Stimulated activated CD4-positive, alpha-beta T cell treated with anti-CD3 and anti-CD28 coated beads, Interleukin-2, amount 100 ng/mL, for 24 hours (primary cell): Measurements from ENCODE around the gene KCTD19.

Source experiments
- DNase-seq, 2 donors: peaks; one replicate each; pipeline ENCODE4 v3.0.0-alpha.2; 2020

The KCTD19 gene

DNA sequence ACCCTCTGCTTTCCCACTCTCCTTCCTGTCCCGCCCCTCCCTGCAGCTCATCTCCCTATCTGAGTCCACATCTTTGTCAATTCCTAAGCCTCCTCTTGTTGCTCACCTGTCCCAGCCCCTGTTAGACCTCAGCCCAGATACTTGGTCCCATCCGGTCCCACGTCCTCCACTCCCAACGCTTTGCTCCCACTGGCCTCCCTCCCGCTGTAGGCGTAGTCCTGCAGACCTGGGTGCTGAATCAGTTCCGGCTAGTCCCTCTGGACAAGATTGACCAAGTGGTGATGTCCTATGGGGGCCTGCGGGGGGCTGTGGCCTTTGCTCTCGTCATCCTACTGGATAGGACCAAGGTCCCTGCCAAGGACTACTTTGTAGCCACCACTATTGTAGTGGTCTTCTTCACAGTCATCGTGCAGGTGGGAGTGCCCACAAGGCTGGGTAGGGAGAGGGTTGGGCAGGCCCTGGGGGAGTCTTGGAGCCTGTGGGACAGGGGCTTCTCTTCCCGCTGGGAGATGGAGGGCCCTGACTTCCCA lies 69.8 kb downstream of the KCTD19 start:
- no peak for DNase-seq

DNA sequence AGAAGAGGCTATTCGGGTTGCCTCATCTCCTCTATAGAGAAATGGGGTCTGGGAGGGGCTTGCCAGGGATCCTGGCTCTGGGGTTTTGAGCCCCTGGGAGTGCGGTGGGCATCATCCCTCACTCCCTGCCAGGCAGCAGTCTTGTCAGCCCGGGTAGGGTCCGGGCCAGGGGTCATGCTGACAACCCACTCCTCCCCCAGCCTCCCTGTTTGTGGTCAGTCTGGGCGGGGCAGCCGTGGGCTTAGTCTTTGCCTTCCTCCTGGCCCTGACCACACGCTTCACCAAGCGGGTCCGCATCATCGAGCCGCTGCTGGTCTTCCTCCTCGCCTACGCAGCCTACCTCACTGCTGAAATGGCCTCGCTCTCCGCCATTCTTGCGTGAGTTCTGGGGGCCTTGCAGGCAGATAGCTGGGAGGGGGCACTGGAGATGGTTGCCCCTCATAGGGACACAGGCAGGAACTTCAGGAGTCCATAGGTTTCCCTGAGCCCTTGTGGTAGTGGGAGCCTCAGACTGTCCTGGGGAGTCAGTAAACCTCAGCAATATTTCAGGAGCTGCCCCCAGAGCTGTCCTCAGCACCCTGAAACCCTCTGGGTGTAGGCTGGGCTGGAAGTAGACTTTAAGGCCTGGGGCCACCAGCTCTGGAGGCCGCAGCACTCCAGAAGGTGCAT lies 70.9 kb downstream of the KCTD19 start:
- no peak for DNase-seq

DNA sequence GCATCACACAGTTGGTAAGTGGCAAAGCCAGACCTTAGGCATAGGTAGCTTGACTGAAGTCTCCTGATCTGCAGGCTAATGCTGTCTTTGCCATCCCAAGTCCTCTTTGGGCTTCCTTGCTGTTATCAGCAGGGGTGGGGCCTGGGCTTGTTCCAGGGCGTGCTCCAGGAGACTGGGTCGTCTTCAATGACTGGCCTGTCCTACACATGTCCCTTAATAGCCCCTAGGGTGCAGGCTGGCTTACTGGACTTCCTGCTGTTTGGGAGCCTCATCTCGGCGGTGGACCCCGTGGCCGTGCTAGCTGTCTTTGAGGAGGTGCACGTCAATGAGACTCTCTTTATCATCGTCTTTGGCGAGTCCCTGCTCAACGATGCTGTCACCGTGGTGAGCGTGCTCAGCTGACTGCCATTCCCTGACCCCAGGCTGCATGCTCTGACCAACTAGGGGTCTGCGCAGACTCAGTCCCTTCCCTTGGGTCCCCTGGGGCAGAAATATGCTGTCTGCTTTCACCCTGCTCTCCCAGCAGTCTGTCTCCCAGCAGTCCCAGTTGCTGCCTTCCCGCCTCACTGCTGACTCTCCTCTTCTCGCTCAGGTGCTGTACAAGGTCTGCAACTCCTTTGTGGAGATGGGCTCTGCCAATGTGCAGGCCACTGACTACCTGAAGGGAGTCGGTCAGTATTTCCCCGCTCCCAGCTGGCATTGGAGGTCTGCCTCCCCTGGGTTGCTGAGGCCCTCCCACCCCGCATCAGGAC lies 71.6 kb downstream of the KCTD19 start:
- DNase-seq: no peak

DNA sequence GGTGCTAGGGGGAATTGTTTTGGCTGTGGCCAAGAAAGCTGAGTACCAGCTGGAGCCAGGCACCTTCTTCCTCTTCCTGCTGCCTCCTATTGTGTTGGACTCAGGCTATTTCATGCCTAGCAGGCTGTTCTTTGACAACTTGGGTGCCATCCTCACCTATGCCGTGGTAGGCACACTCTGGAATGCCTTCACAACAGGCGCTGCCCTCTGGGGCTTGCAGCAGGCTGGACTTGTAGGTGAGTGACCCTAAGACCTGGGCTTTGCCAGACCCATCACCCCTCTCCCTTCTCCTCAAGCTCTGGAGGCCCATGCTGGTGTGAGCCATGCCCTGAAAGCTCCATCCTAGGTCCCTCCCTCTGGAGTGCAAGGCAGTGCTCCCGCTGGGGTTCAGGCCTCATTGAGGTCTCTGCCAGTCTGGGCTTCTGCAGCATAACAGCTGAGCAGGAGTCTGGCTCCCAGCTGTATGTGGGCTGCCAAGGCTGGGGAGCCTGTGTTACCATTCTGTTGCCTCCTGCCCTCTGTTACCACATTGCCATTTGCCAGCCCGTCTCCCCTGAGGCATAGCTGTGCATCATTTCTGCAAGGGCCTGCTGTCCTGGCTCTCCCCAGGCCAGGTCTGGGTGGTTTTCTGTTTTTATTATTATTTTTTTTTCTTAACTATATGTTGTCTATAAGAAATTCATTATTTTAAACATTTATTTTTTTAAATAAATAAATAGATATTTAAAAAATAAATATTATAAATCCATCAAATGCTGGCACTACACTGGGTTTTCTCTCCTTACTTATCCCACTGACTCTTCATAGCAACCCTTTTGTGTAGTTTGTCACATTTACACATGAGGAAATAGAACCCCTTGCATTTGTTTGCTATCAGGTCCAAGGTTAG lies 73.7 kb downstream of the KCTD19 start:
- DNase-seq: no peak

DNA sequence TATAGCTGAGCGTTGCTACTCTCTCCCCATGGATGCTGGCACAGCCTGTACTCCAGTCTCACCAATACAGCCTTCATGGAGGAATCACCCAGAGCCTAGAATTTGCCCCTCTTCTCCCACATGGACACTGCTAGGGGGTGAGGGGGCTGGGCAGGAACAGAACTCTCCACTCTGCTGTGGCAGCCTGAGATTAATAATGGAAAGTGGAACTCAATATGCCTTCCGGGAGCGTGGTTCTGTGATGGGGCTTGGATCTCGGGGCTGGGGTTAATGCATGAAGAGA lies 76.6 kb downstream of the KCTD19 start:
- DNase-seq: no peak

DNA sequence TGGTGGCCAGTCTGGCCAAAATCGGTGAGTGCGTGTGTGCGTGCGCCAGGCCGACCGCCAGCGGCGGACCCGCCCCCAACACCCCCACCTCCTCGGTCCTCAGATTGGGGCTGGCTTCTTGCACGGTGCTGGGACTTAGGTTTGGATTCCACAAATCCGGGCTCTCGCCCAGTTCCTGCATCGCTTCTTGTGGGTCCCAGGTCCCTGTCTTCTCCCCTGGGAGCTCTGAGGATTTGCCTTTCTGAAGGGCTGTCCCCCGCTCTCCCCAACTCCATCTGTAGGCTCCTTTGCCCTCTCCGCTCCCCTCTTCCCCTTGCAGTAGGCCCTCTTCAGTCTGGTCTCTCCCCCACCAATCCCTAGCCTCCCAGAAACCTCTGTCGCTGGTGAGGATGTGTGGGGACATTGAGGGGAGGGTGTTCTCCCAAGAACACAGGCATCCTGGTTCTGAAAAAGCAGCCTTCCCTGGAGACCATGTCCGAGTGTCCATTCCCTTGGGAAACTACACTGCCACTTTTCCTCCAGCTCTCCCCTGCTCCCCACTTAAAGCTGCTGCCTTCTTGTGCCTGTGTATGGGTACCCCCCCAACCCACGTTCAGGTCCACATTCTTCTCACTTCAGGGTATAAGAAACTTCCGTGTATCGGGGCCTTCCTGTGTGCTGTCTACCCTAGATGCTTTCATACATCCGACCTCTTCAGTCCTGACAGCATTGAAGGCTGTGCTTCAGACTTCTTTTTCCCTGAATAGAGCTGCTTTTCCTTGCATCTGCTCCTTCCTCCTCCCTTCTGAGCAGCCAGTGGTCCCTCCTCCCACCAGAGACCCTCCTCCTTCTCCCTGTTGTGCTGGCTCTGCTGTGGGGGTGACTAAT lies 77.1 kb downstream of the KCTD19 start:
- DNase-seq: no peak

DNA sequence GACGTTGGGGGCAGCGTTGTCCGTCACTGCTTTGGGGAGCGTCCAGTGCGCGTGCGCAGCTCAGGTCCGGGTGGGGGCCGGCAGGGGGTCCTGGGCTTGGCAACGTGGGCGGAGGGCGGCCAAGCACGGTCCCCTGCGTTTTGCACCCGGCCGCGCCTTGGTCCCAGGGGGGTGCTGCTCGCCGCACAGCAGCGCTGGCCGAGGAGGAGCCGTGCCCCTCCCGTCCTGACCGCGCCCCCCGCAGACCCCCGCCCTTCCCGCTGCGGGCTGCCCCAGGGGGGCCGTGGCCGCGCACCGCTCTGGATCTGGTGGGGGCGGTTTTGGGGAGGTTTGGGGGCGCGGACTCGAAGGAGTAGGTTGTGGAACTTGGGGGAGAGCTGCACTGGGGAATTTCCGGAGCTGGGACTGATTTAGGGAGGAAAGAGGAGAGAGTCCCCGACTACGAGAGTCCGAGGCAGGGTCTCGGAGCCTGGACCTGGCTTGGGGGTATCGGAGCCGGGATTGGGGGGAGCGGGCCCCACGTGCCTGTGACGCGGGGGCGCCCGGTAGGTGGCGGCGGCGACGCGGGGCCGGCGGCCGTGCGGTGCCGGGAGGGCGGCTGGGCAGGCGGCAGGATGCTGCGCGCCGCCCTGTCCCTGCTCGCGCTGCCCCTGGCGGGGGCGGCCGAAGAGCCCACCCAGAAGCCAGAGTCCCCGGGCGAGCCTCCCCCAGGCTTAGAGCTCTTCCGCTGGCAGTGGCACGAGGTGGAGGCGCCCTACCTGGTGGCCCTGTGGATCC lies 78.0 kb downstream of the KCTD19 start, which contains the start of gene SLC9A5:
TSS of gene SLC9A5 (plus strand) at position 579 of the 777 bp plus-strand sequence. CDS start at position 615, 36 bp downstream.
- peak; percentile 39 to 54 for DNase-seq

DNA sequence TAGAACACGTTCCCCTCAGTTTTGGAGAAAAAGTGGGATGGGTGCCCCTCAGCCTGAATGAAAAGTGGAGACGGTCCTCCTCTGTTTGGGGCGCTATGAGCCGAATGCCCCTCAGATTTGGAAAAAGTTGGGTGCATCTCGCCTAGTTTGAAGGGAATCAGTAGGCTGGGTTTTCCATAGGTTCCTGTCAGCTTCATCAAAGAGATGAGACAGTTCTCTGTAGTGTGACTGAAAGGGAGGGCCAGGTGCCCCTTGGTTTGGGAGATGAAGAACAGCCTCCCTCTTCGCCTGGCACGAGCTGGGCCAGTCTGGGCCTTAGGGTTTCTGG lies 78.5 kb downstream of the KCTD19 start:
- no peak for DNase-seq

DNA sequence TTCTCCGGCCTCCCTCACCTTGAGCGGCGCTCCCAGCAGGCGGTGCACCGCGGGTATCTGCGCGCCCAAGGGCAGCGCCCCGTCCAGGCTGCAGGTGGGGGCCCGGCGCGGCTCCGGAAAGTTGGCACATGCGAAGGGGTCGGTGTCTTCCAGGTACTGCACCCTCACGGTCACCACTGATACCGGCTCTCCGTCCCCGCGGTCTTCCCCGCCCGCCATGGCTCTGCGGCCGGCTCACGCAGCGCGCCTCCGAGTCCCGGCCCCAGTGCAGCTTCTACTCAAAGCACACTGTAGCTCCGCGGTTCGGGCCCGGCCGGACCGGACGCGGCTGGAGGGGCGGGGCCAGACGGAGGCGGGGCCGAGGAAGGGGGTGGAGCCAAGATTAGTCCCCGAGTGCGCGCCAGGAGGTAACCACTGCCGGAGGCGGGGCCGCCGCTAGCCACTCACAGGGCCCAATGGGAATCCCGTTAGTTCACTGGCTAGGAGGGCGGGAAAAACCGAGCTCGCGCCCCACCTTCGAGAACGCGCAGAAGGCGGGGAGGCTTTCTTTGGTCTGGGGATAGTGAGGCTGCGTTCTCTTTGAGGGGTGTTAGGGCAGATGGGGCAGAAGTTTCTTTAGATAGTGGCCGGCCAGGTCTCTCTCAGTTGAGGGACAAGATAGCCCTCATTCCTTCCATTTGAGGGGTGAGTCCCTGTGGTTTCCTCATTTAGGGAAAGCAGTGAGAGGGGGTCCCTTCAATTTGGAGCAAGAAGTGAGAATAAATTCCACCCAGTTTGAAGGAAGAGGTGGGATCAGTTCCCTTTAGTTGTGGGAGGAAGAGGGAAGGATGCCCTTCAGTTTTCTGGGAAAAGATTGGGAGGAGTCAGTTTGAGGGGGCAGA lies 79.1 kb downstream of the KCTD19 start, which contains the start of gene FHOD1:
TSS of gene FHOD1 (minus strand) at position 290 of the 881 bp plus-strand sequence. CDS start at position 219, 71 bp downstream.
- peak; percentile 97 to 100 for DNase-seq

DNA sequence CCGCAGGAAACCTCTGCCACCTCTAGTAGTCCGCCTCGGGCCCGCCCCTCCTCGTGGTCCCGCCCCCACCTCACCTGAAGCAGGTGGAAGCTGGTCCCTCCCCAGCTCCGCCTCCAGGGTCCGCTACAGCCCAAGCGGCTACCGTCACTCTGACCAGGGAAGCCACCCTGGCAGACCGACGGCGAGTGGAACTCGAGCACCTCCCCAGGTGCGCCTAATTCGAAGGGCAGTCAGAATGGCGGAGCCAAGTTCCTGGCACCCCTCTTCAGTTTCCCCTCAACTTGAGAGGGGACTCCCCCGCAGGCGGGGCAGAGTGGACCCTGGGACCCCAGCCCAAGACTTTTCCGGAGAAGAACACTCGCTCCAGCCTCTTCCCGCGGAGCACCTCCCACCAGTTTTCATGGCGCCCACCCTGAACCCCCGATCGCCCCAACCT lies 79.8 kb downstream of the KCTD19 start:
- peak in 1 of 2 donors; percentile 29 for DNase-seq

DNA sequence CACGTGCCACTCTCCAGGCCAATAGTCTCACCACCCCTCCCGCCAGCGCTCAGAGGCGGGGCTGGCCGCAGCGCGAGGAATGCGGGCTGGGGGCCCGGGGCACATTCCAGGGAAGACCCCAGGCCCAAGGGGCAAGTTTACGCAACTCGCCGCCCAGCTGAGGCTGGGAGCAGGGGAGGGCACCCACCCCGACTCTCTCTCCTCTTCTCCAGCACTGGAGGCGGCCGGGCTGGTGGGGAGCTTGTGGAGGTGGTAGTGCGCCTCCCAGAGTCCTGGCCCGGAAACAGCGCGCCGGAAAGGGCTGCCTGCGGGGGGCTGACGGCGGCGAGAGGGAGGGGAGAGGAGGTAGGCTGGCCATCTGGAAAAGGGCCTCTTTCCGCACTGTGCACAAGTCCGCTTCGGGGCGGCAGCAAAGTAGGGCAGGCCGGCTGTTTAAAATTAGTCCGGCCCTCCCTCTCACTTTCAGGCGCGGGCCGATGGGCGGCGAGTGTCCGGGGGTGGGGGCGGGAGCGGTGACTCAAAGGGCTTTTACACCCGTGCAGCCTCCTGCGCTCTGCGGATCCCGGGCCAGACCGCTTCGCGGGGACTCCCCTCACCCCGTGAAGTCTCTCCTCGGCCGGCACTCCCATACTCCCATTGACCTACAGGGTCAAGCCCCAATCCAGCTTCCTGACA lies 80.3 kb downstream of the KCTD19 start:
- DNase-seq: peak; percentile 51 to 68

DNA sequence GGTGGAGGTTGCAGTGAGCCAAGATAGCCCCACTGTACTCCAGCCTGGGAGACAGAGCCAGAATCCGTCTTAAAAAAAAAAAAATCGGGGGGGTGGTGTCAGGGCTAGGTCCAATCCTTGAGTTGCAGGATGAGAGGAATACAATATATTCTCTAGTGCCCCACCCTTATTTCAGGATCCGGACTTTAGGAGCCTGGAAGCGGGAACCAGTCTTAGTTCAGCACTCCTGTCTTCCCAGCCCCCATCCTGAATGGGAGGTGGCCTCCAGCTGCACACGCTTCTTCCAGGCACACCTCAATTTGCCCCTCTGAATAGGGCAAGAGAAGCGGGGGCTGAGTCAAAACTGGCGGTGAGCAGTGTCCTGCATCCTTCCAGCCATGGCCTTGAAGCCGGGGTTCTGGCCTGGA lies 80.9 kb downstream of the KCTD19 start:
- no peak for DNase-seq

DNA sequence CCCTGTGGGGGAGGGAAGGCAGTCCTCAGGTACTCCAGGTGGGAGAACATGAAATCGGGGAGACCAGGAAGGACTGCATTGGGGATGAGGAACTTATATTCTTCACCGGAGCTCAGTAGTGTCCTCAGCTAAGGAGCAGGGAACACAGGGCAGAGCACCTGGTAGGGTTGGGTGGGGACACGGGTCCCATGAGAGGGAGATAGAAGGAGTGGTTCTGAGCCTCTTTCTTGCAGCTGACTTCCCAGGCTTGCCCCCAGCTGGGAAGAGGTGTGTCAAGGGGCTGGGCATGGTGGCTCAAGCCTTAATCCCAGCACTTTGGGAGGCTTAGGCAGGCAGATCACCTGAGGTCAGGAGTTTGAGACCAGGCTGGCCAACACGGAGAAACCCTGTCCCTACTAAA lies 81.4 kb downstream of the KCTD19 start:
- no peak for DNase-seq

DNA sequence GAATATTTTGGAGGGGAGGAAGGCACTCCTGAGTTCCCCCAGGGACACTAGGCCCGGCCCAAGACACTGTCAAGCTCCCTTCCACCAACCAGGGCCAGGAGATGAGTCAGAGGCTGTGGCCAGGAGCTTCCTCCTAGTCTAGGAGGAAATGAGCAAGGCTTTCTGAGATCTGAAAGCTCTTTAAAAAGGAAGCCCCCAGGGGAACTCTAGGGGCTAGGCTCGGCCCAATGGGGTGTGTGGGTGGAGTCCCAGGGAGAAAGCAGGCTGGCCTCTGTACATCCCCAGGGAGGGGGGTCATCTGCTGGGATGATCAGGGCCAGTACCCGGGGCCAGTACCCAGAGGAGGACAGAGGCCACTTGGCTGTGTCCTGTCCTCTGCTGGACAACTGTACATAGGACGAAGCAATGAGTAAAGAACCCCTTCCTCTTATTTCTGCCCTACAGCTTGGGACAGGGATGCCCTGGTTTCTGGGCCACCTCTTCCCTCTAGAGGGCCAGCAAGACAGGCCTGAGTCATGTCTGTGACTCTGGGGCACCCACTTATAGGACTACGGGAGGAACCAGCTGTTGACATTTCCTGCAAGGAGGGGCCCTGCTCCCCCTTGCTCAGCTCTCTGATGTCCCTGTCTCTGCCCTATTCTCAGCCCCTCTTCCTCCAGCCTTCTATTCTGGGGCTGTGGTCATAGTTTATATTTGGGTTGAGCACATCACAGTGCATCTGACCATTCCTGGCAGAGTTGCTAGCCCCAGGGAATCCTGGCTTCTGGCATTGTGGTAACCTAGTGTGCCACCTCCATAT lies 82.0 kb downstream of the KCTD19 start:
- peak; percentile 76 to 78 for DNase-seq

DNA sequence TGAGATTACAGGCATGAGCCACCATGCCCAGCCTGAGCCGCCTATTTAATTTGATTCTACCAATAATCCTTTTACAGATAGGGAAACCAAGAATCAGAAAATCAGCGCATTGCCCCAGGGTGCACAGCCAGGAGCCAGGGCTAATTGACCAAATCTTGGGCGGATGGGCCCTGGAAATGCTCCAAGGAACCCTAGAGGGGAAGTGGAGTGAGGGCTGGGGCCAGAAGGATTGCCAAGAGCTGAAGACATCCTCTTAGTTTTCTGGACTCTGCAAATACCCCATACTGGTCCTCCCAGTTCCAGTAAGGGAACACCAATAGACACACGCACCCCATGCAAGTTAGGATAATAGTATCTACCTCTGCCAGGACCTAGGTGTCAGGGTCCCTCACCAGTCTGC lies 83.1 kb downstream of the KCTD19 start:
- no peak for DNase-seq

DNA sequence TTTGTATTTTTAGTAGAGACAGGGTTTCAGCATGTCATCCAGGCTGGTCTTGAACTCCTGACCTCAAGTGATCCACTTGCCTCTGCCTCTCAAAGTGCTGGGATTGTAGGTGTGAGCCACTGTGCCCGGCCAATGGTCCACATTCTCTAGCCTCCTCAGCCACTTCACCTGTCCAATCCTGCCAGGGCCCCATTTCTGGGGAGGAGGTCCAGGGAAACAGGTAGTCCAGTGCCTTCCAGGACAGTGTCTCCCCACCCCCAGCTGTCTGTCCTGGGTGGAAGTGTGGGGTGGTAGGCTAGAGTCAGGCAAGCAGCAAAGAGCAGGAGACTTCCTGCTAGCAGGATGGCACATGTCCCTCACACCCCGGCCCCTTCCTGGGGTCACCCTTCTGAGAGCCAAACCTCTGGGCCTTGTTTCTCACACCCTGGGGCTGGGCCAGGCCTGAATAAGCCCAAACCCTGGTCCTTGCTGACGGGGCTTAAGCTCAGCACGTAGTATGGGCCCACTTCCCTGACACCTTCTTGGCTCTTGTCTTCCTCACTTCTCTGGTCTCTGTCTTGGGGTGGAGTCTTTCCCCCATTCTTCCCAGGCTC lies 84.3 kb downstream of the KCTD19 start:
- DNase-seq: no peak

DNA sequence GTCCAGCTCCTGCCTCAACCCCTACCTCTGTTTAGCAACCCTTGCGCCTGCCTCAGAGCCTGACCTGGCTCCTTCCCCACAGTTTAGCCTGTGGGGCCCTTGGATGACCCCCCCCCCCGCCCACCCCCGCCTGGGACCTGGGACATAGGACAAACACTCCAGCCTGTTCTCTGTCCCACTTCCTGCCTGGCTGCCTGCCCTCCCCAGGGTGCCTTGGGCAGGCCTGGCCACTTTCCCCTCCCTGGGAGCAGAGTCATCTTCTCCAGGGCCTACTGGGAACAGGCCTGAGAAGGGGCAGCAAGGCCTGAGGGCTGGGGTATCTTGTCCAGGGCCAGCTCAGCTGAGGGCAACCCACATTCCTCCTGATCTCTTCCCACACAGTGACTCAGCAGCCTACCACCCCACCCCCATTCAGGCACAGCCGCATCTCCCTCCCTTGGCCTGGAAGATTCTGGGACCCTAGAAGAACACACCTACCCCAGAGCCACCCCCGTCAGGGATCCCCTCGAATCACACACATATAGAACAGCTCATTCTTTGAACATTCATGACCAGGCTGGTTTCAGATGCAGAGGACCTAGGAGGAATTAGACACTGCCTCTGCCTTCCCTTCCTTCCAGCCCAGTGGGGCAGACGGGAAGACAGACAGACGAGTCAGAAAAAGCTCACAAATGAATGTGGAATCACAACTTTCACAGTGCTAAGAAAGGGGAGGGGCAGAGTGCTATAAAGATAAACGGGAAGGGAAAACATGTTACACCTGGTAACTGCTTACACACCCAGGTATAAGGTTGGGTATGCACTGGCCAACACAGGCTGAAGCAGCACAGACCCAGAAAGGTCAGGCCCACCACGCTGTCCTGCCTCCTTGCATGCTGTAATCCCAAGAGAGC lies 85.3 kb downstream of the KCTD19 start:
- DNase-seq: no peak
